ENCODE data around the gene JOSD2.
"Not testable (repeated sequence)": the region's sequence is repeated elsewhere in the genome, so short reads cannot be mapped to it uniquely, and the experiment has no call there.

The JOSD2 gene

GRCh38 chr19:50532952-50533351 is 22.0 kb upstream of the JOSD2 start:
- H3K27ac ChIP-seq: no peak overlapping the region
- TF ChIP-seq CTCF (IDR thresholded peaks at IDR 0.05) (no peak), ZFX (IDR thresholded peaks at IDR 0.05; ENCODE audit: borderline replicate concordance) (no peak)

- H3K27ac ChIP-seq: no peak overlapping the region
Observed at GRCh38 chr19:50531171-50531612, 20.2 kb upstream of the JOSD2 start.

GRCh38 chr19:50528052-50528451 is 17.1 kb upstream of the JOSD2 start:
- not testable (repeated sequence) for H3K27ac ChIP-seq

More at GRCh38 chr19:50531171-50531612, 20.2 kb upstream of the JOSD2 start:
- no peak for TF ChIP-seq CTCF (IDR thresholded peaks at IDR 0.05)
- no peak for TF ChIP-seq ZFX (IDR thresholded peaks at IDR 0.05; ENCODE audit: borderline replicate concordance)

- no peak for TF ChIP-seq ZFX (IDR thresholded peaks at IDR 0.05; ENCODE audit: borderline replicate concordance)
- no peak for TF ChIP-seq CTCF (IDR thresholded peaks at IDR 0.05)
- no peak overlapping the region for H3K27ac ChIP-seq
Observed at GRCh38 chr19:50522881-50523280, 11.9 kb upstream of the JOSD2 start.

GRCh38 chr19:50520822-50521465 is 10.0 kb upstream of the JOSD2 start:
- H3K27ac ChIP-seq: no peak overlapping the region
- TF ChIP-seq ZFX (IDR thresholded peaks at IDR 0.05; ENCODE audit: borderline replicate concordance) (no peak), CTCF (IDR thresholded peaks at IDR 0.05) (no peak)

GRCh38 chr19:50519006-50519575 is 8.1 kb upstream of the JOSD2 start:
- no peak overlapping the region for H3K27ac ChIP-seq
- TF ChIP-seq ZFX (IDR thresholded peaks at IDR 0.05; ENCODE audit: borderline replicate concordance) (no peak), CTCF (IDR thresholded peaks at IDR 0.05) (no peak)

- TF ChIP-seq CTCF (IDR thresholded peaks at IDR 0.05): peak; percentile 82
- no peak for TF ChIP-seq ZFX (IDR thresholded peaks at IDR 0.05; ENCODE audit: borderline replicate concordance)
- H3K27ac ChIP-seq: no peak overlapping the region
Observed at GRCh38 chr19:50518091-50519005, 7.4 kb upstream of the JOSD2 start.

All from 22Rv1 (cell line).